Left lung (tissue), 10 donors: Measurements from ENCODE around the gene MROH2A. TPM values are rescaled to one million over a fixed set of nuclear protein-coding genes. Genes with fewer than 3 reads are reported as not detected.
A peak's percentile ranks its signal among the peaks of the same experiment; 100 is the strongest.

Experiments
- ATAC-seq: fragments of 200-7000 bp; cut with Tn5 transposase; one replicate; pipeline ENCODE4 v1.9.1; 2020; ENCODE audit warnings: moderate library complexity
- DNase-seq, 4 donors: peaks; one replicate each; pipeline ENCODE4 v3.0.0-alpha.2; 2013 to 2020
- H3K27ac ChIP-seq, 2 donors: fragments of 200-600 bp; sonication (generic) in 1 of 2; one replicate each; pipeline versions ENCODE4 v1.5.0 to v1.8.0; 2020 to 2021
- H3K27me3 ChIP-seq, 2 donors: fragments of 200-600 bp; sonication (generic) in 1 of 2; one replicate each; pipeline versions ENCODE4 v1.5.0 to v1.8.0; 2020 to 2021
- H3K36me3 ChIP-seq, 2 donors: fragments of 200-600 bp; sonication (generic) in 1 of 2; one replicate each; pipeline versions ENCODE4 v1.5.0 to v1.8.0; 2020 to 2021
- H3K4me1 ChIP-seq, 2 donors: fragments of 200-600 bp; one replicate each; pipeline ENCODE4 v1.8.0; 2021
- H3K4me3 ChIP-seq, 2 donors: fragments of 200-600 bp; sonication (generic) in 1 of 2; one replicate each; pipeline versions ENCODE4 v1.5.0 to v1.8.0; 2020 to 2021; ENCODE audit warnings: mild to moderate bottlenecking in 1 of 2
- H3K9me3 ChIP-seq, 2 donors: fragments of 200-600 bp; sonication (generic) in 1 of 2; one replicate each; pipeline versions ENCODE4 v1.5.0 to v1.8.0; 2020 to 2021
- intact Hi-C, 2 donors: fragments of 100-400 bp; cut with DNase I; formaldehyde crosslinking; loops; one replicate each; pipeline versions ENCODE4 v1.11.2 to v1.14.2; 2022
- polyA plus RNA-seq, 6 donors: library from polyadenylated mRNA; unstranded; fragments of 120-200 nt; gene quantifications; one replicate each; pipeline ENCODE4 v1.2.1, GENCODE V29; 2013; ENCODE audit not compliant: insufficient read length in 6 of 6
- total RNA-seq, 2 donors: library from RNA; stranded (reverse); fragmentation: NEBNext Ultra II Directional; extraction: Animal tissue kit (Norgen Biotek cat#: 25700); gene quantifications; one replicate each; pipeline ENCODE4 v1.2.1, GENCODE V29; 2021
- TF ChIP-seq, protein P1 (sequence below), 2 donors: fragments of 200-600 bp; sonication (generic) in 1 of 2; IDR thresholded peaks; one replicate each; pipeline versions ENCODE4 v1.5.0 to v1.8.0; 2021; ENCODE audit warnings: antibody characterized with exemption in 2 of 2
- donor health status: DM: no; HTN: yes; CAD: no.
- donor health status: DM: no; HTN: no; CAD: no.

The MROH2A gene
- total and polyA plus RNA-seq, 8 donors = 0.27 to 0.77 (median 0.61) TPM; not detected in 1

DNA sequence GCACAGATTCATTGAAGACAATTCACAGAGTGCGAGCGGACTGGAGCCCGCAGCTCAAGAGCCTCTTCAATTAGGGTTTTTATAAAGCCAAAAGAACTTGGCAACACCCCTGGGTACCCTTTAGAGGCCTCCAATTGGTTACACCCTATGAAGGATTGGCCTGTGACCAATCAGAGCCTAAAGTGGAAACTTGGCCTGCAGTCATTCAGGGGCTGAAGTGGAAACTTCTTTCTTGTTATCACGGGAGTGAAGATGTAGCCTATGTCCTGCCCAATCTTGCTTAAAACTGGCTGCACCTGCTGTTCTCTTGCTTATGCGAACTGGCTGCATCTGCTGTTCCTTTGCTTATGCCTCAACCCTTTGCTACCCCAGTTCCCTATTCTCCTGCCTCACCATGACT is 78.1 kb downstream of the MROH2A start:
- Histone ChIP-seq H3K9me3 (no peaks in the 10 kb centered on the region), H3K27ac (no peak overlapping the region), H3K4me1 (peaks cover 4 to 39% of the 10 kb centered on the region in 2 donors), H3K36me3 (no peaks in the 10 kb centered on the region), H3K4me3 (no peak overlapping the region), H3K27me3 (peaks cover 0 to 9% of the 10 kb centered on the region in 2 donors)
- ATAC-seq = no peak
- no peak for DNase-seq
- intact Hi-C loops = no loop called here
- TF ChIP-seq, protein P1, sequence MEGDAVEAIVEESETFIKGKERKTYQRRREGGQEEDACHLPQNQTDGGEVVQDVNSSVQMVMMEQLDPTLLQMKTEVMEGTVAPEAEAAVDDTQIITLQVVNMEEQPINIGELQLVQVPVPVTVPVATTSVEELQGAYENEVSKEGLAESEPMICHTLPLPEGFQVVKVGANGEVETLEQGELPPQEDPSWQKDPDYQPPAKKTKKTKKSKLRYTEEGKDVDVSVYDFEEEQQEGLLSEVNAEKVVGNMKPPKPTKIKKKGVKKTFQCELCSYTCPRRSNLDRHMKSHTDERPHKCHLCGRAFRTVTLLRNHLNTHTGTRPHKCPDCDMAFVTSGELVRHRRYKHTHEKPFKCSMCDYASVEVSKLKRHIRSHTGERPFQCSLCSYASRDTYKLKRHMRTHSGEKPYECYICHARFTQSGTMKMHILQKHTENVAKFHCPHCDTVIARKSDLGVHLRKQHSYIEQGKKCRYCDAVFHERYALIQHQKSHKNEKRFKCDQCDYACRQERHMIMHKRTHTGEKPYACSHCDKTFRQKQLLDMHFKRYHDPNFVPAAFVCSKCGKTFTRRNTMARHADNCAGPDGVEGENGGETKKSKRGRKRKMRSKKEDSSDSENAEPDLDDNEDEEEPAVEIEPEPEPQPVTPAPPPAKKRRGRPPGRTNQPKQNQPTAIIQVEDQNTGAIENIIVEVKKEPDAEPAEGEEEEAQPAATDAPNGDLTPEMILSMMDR (IDR thresholded peaks at IDR 0.05) = no peak

DNA sequence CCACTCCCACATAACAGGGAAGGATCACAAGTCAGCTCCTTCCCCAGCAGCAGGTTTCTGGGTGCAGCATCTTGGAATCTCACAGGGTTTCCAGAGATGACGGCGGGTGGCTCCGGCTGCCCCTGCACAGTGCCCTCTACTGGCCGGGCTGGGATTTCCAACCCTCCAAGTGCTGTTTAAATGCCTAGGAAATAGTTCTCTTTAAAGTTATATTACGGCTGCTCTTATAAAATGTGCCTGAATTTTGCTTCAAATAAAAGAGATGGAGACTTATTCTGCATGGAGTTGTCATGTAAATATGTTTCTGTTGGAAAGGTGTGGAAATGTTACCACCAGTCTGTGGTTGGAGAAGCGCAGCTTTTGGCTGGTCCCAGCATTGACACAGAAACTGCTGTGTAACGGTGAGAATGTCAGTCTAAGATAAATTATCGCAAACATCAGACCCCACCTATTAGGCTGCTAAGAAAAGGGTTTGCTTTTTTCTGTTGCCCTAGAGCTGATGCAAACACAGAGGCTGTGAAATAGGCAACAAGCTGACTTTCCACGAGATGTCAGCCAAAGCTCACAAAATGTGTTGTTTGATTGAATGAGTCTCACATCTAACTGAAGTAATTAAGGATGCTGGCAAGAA is 79.5 kb downstream of the MROH2A start:
- intact Hi-C loops = no loop called here
- Histone ChIP-seq H3K4me3 (no peak overlapping the region), H3K27ac (no peak overlapping the region), H3K4me1 (peaks cover 4 to 29% of the 10 kb centered on the region in 2 donors), H3K27me3 (peaks cover 0 to 9% of the 10 kb centered on the region in 2 donors), H3K9me3 (no peaks in the 10 kb centered on the region), H3K36me3 (no peaks in the 10 kb centered on the region)
- peak in 1 of 4 donors; percentile 88 for DNase-seq
- ATAC-seq = peak; percentile 51
- TF ChIP-seq, protein P1 (IDR thresholded peaks at IDR 0.05) = peak; percentile 46 to 66

DNA sequence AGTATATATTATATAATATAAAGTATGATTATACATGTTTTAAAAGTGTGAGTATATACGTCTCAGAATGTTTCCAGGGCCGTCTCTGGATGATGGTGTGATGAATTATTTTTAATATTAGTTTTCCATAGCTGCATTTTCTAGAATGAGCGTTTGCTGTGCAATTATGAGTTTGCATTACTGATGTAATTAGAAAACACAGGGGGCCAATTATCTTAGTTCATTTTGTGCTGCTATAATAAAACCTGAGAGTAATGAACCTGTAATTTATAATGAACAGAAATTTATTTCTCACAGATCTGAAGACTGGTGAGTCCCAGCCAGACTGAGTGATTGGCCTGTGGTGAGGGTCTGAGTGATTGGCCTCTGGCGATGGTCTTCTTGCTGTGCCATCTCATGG is 80.2 kb downstream of the MROH2A start:
- Histone ChIP-seq H3K9me3 (no peaks in the 10 kb centered on the region), H3K27me3 (peaks cover 0 to 6% of the 10 kb centered on the region in 2 donors), H3K4me3 (no peak overlapping the region), H3K4me1 (peaks cover 4 to 22% of the 10 kb centered on the region in 2 donors), H3K27ac (no peak overlapping the region), H3K36me3 (no peaks in the 10 kb centered on the region)
- TF ChIP-seq, protein P1 (IDR thresholded peaks at IDR 0.05) = no peak
- no peak for DNase-seq
- no peak for ATAC-seq
- intact Hi-C loops = no loop called here

DNA sequence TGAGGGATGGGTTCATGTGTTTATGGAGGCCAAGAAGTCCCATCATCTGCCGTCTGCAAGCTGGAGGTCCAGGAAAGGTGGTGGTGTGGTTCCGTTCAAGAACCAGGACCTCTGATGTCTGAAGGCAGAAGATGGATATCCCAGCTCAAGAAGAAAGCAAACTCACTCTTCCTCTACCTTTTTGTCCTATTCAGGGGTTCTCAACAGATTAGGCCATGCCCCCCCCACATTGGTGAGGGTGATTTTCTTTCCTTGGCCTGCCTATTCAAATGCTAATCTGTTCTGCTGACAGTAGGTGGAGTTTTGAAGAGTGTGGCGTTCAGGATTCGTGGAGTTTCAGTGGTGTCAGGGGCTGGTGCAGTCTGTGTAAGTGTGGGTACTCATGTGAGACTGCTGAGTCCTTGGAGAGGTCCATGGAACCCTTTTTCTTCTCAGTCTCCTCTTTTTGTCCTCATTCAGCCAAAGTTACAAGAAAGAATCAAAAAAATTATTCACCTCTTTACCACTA is 84.2 kb downstream of the MROH2A start:
- TF ChIP-seq, protein P1 (IDR thresholded peaks at IDR 0.05) = no peak
- Histone ChIP-seq H3K27ac (no peak overlapping the region), H3K9me3 (no peaks in the 10 kb centered on the region), H3K4me3 (no peak overlapping the region), H3K36me3 (no peaks in the 10 kb centered on the region), H3K27me3 (no peaks in the 10 kb centered on the region), H3K4me1 (peaks cover 0 to 5% of the 10 kb centered on the region in 2 donors)
- ATAC-seq (no peak), DNase-seq (no peak)
- intact Hi-C loops = no loop called here

DNA sequence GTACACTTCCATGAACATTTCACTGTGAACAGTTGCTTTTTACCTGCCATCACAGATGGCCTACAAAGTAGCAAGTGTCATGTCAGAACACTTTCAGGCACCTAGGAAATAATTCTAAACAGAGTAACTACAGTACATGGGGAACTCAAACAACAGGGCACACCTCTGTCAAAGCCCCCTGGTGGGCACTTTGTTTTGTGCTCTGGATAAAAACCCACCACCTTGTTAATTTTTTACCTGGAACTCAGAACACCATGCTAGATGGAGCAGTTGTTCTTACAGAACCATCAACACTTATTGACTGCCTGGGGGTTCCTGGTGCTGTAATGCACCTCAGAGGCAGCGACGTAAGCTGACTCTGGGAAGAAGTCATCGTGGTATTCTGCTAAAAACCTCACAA is 87.7 kb downstream of the MROH2A start:
- H3K27ac ChIP-seq = no peak overlapping the region
- DNase-seq = no peak
- no peaks in the 10 kb centered on the region for H3K4me1 ChIP-seq
- ATAC-seq = no peak
- peaks cover 11 to 30% of the 10 kb centered on the region in 2 donors for H3K27me3 ChIP-seq
- no peak overlapping the region for H3K4me3 ChIP-seq
- TF ChIP-seq, protein P1 (IDR thresholded peaks at IDR 0.05) = no peak
- no peaks in the 10 kb centered on the region for H3K36me3 ChIP-seq
- intact Hi-C loops = no loop called here
- peaks cover 0 to 7% of the 10 kb centered on the region in 2 donors for H3K9me3 ChIP-seq
